HG03039 (cell line): ENCODE measurements around the gene B3GALNT1.

Experiments
- ATAC-seq: cut with Tn5 transposase; IDR thresholded peaks from one replicate; pipeline ENCODE4 v1.9.1; 2021; ENCODE audit warnings: mild to moderate bottlenecking, moderate library complexity; ENCODE audit not compliant: unreplicated experiment

Gene B3GALNT1

GRCh38 chr3:161104561-161105551 is at the start of gene B3GALNT1:
Gene B3GALNT1 (minus strand): TSS chr3:161105349. CDS start chr3:161086754, 18,595 bp downstream.
- peak; percentile 71 for ATAC-seq

- no peak for ATAC-seq
Observed at GRCh38 chr3:161153480-161153879, 48.3 kb upstream of the B3GALNT1 start.

- ATAC-seq: no peak
Observed at GRCh38 chr3:161150001-161150525, 44.9 kb upstream of the B3GALNT1 start.

GRCh38 chr3:161149529-161149928 is 44.4 kb upstream of the B3GALNT1 start:
- no peak for ATAC-seq

GRCh38 chr3:161148832-161149475 is 43.8 kb upstream of the B3GALNT1 start:
- ATAC-seq: no peak

- no peak for ATAC-seq
Observed at GRCh38 chr3:161142486-161142885, 37.3 kb upstream of the B3GALNT1 start.

GRCh38 chr3:161139686-161140085 is 34.5 kb upstream of the B3GALNT1 start:
- ATAC-seq: no peak

- no peak for ATAC-seq
Observed at GRCh38 chr3:161137260-161137659, 32.1 kb upstream of the B3GALNT1 start.

- no peak for ATAC-seq
Observed at GRCh38 chr3:161132391-161132790, 27.2 kb upstream of the B3GALNT1 start.

GRCh38 chr3:161126495-161126894 is 21.3 kb upstream of the B3GALNT1 start:
- no peak for ATAC-seq

- no peak for ATAC-seq
Observed at GRCh38 chr3:161117646-161118045, 12.5 kb upstream of the B3GALNT1 start.

GRCh38 chr3:161108840-161109239 is 3.7 kb upstream of the B3GALNT1 start:
- no peak for ATAC-seq

- ATAC-seq: no peak
Observed at GRCh38 chr3:161107311-161107710, 2.2 kb upstream of the B3GALNT1 start.

- ATAC-seq: no peak
Observed at GRCh38 chr3:161103776-161104385, 1.3 kb downstream of the B3GALNT1 start.

GRCh38 chr3:161101609-161102008 is 3.5 kb downstream of the B3GALNT1 start:
- no peak for ATAC-seq

GRCh38 chr3:161100994-161101393 is 4.2 kb downstream of the B3GALNT1 start:
- no peak for ATAC-seq

- ATAC-seq: no peak
Observed at GRCh38 chr3:161096771-161097367, 8.3 kb downstream of the B3GALNT1 start.

GRCh38 chr3:161093895-161094294 is 11.3 kb downstream of the B3GALNT1 start:
- ATAC-seq: no peak

- ATAC-seq: no peak
Observed at GRCh38 chr3:161084277-161084676, 20.9 kb downstream of the B3GALNT1 start.

- ATAC-seq: no peak
Observed at GRCh38 chr3:161083131-161083530, 22.0 kb downstream of the B3GALNT1 start.

- no peak for ATAC-seq
Observed at GRCh38 chr3:161082063-161082462, 23.1 kb downstream of the B3GALNT1 start.
